ENCODE measurements around the gene CST2.

CST2 gene

GRCh38 chr20:23826541-23827021, at the start of gene CST2:
Gene CST2, minus strand, starts transcription at chr20:23826729. Its CDS starts 69 bp downstream, at chr20:23826660.
- TF ChIP-seq FOXP2 (optimal IDR thresholded peaks at IDR 0.05; ENCODE audit: control extremely low read depth, extremely low read length, insufficient read depth) = no peak
- TF ChIP-seq POLR2AphosphoS5 (IDR thresholded peaks at IDR 0.05; ENCODE audit: borderline replicate concordance, low read depth, low read length) = no peak
- no peak for TF ChIP-seq EZH2 (IDR thresholded peaks at IDR 0.05)
- H3K27ac ChIP-seq = no peak within 1 kb of the TSS
- DNase-seq (ENCODE audit: low read depth, low spot score) = no peak

GRCh38 chr20:23875606-23876237, 49.2 kb upstream of the CST2 start:
- H3K27ac ChIP-seq = no peak overlapping the region
- TF ChIP-seq FOXP2 (optimal IDR thresholded peaks at IDR 0.05; ENCODE audit: control extremely low read depth, extremely low read length, insufficient read depth) (no peak), POLR2AphosphoS5 (IDR thresholded peaks at IDR 0.05; ENCODE audit: borderline replicate concordance, low read depth, low read length) (no peak)
- H3K9me3 ChIP-seq (ENCODE audit: low read depth, low read length) = no peaks in the 10 kb centered on the region
- no peaks in the 10 kb centered on the region for H3K36me3 ChIP-seq (ENCODE audit: insufficient read depth, low read length)
- no peak overlapping the region for H3K4me3 ChIP-seq
- DNase-seq (ENCODE audit: low read depth, low spot score) = no peak
- no peak overlapping the region for H3K9ac ChIP-seq (ENCODE audit: insufficient read length)

More at GRCh38 chr20:23826541-23827021, at the start of gene CST2:
- no peaks in the 10 kb centered on the region for H3K9me3 ChIP-seq (ENCODE audit: low read depth, low read length)
- no peaks in the 10 kb centered on the region for H3K36me3 ChIP-seq (ENCODE audit: insufficient read depth, low read length)
- no peak within 1 kb of the TSS for H3K4me3 ChIP-seq
- no peak within 1 kb of the TSS for H3K9ac ChIP-seq (ENCODE audit: insufficient read length)

DNA sequence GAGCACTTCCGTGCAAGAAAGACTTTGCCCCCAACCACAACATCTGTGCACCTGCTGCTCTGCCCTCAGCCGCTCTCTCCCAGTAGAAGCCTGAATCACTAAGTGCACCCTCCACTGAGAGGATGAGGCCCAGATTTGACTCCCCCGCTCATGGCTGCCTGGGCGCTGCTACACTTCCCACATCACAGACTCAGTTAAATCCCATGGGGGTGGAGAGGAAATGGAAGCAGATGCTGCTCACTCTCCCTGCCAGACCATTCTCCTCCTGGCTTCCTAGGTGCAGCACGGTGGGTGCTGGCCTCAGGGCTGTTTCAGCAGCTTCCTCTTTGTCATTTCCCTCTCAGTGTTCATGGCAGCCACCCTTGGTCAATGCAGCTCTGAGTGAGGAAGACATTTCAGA, 48.2 kb upstream of the CST2 start:
- no peak for DNase-seq (ENCODE audit: low read depth, low spot score)
- no peaks in the 10 kb centered on the region for H3K36me3 ChIP-seq (ENCODE audit: insufficient read depth, low read length)
- H3K27ac ChIP-seq = no peak overlapping the region
- H3K9ac ChIP-seq (ENCODE audit: insufficient read length) = no peak overlapping the region
- no peak for TF ChIP-seq FOXP2 (optimal IDR thresholded peaks at IDR 0.05; ENCODE audit: control extremely low read depth, extremely low read length, insufficient read depth)
- TF ChIP-seq EZH2 (IDR thresholded peaks at IDR 0.05) = no peak
- TF ChIP-seq POLR2AphosphoS5 (IDR thresholded peaks at IDR 0.05; ENCODE audit: borderline replicate concordance, low read depth, low read length) = no peak
- no peaks in the 10 kb centered on the region for H3K9me3 ChIP-seq (ENCODE audit: low read depth, low read length)
- no peak overlapping the region for H3K4me3 ChIP-seq

DNA sequence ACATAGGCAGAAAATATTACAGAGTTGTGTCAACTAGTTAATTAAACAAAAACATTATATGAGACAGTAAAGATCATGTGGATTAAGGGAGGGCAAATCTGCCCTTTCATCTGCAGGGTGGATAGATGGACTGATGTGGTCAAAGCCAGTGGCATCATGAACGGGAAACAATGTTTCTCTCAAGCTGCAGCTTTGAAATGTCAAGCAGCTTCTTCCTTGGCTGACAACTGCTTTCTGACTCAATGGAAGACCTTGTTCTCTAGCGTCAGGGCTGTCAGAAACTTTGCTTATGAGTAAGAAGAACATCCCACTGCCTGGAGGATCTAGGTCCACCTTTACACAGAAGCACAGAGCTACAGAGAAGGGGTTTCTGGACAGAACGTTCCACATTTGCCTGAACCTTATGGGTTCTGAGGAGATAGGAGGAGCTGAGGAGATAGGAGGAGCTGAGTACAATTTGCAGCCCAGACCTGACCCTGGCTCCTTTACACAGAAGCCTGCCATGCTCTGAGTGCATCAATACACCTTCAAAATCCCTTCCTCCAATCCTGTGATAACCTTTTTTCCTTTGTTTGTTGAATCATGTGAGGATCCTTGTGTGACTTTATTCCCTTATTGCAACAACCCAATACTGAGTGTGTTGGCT, 47.0 kb upstream of the CST2 start:
- Histone ChIP-seq H3K9me3 (ENCODE audit: low read depth, low read length) (no peaks in the 10 kb centered on the region), H3K36me3 (ENCODE audit: insufficient read depth, low read length) (no peaks in the 10 kb centered on the region), H3K27ac (no peak overlapping the region), H3K4me3 (no peak overlapping the region), H3K9ac (ENCODE audit: insufficient read length) (no peak overlapping the region)
- no peak for DNase-seq (ENCODE audit: low read depth, low spot score)
- TF ChIP-seq POLR2AphosphoS5 (IDR thresholded peaks at IDR 0.05; ENCODE audit: borderline replicate concordance, low read depth, low read length) (no peak), FOXP2 (optimal IDR thresholded peaks at IDR 0.05; ENCODE audit: control extremely low read depth, extremely low read length, insufficient read depth) (no peak), EZH2 (IDR thresholded peaks at IDR 0.05) (no peak)

DNA sequence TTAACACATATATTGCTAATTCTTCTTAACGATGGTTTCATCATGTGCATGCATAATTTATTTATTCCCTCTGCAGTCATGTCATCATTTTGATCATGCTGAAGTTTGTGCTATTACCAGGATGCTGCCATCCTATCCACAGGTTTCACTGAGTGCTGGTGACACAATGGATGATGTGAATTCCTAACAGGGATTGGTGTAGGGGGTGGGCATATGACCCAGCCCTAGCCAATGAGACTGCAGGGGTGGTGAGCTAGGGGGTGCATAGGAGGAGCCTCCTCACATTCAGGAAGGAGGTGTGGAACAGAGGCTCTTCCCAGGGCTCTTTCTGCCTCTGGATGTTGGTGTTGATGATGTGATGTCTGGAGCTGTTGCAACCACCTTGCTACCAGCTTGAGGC, 45.5 kb upstream of the CST2 start:
- DNase-seq (ENCODE audit: low read depth, low spot score) = no peak
- TF ChIP-seq FOXP2 (optimal IDR thresholded peaks at IDR 0.05; ENCODE audit: control extremely low read depth, extremely low read length, insufficient read depth) (no peak), EZH2 (IDR thresholded peaks at IDR 0.05) (no peak), POLR2AphosphoS5 (IDR thresholded peaks at IDR 0.05; ENCODE audit: borderline replicate concordance, low read depth, low read length) (no peak)
- Histone ChIP-seq H3K9me3 (ENCODE audit: low read depth, low read length) (no peaks in the 10 kb centered on the region), H3K4me3 (no peak overlapping the region), H3K9ac (ENCODE audit: insufficient read length) (no peak overlapping the region), H3K27ac (no peak overlapping the region), H3K36me3 (ENCODE audit: insufficient read depth, low read length) (no peaks in the 10 kb centered on the region)

DNA sequence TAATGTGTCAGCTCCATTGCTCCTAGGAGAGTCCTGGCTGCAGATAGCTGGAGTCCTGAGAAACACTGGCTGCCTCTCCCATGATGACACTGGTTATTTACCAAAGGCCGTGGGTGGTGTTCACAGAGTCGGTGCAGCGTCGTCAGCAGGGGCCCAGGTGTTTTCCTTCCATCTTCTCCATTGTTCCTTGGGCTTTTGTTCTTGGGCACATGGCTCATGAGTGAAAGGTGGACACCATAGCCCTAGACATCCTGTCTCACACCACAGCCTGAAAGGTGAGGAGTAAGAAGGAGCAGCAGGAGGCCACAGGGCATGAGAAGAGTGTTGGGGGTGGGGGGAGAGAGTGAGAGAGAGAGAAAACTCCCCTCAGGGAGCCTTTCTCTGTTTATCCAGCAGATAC, 43.9 kb upstream of the CST2 start:
- Histone ChIP-seq H3K27ac (no peak overlapping the region), H3K9ac (ENCODE audit: insufficient read length) (no peak overlapping the region), H3K9me3 (ENCODE audit: low read depth, low read length) (no peaks in the 10 kb centered on the region), H3K36me3 (ENCODE audit: insufficient read depth, low read length) (no peaks in the 10 kb centered on the region), H3K4me3 (no peak overlapping the region)
- DNase-seq (ENCODE audit: low read depth, low spot score) = no peak
- TF ChIP-seq FOXP2 (optimal IDR thresholded peaks at IDR 0.05; ENCODE audit: control extremely low read depth, extremely low read length, insufficient read depth) (no peak), POLR2AphosphoS5 (IDR thresholded peaks at IDR 0.05; ENCODE audit: borderline replicate concordance, low read depth, low read length) (no peak), EZH2 (IDR thresholded peaks at IDR 0.05) (no peak)

DNA sequence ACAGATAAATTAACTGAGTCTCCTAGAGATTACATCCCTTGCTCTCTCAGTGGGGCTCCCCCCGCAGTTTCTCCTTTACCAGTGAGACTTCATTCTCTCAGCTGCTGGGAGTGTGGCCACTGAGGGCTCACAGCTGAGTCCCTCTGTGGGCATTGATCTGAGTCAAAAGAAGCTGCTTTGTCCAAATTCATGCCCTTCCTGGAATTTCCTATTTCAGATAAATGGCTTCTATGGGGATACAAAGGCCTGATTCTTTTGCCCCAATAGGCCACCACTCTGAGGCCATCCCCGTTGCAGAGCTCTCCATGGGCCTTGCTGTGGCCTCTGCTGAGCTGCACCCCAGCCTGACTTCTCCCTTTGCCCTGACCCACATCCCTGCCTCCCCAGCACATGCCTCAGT, 43.0 kb upstream of the CST2 start:
- no peak for DNase-seq (ENCODE audit: low read depth, low spot score)
- no peaks in the 10 kb centered on the region for H3K9me3 ChIP-seq (ENCODE audit: low read depth, low read length)
- no peak overlapping the region for H3K9ac ChIP-seq (ENCODE audit: insufficient read length)
- no peaks in the 10 kb centered on the region for H3K36me3 ChIP-seq (ENCODE audit: insufficient read depth, low read length)
- H3K4me3 ChIP-seq = no peak overlapping the region
- no peak overlapping the region for H3K27ac ChIP-seq
- TF ChIP-seq FOXP2 (optimal IDR thresholded peaks at IDR 0.05; ENCODE audit: control extremely low read depth, extremely low read length, insufficient read depth) (no peak), POLR2AphosphoS5 (IDR thresholded peaks at IDR 0.05; ENCODE audit: borderline replicate concordance, low read depth, low read length) (no peak), EZH2 (IDR thresholded peaks at IDR 0.05) (no peak)

DNA sequence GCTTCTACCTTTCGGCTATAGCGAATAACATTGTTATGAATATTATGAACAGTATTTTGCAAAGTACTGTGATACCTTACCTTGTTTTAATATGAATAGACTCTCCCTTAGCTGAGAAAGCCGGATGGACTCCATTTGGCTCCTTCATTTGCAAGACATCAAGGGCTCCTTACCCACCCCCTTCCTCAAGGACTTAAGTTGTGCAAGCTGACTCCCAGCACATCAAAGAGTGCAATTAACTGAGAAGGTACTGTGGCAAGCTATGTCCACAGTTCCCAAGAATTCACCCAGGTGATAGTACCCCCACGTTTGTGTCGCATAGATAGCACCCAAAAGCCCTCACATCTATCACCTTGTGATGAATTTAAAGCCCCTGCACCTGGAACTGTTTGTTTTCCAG, 41.8 kb upstream of the CST2 start:
- no peak overlapping the region for H3K9ac ChIP-seq (ENCODE audit: insufficient read length)
- DNase-seq (ENCODE audit: low read depth, low spot score) = no peak
- no peaks in the 10 kb centered on the region for H3K9me3 ChIP-seq (ENCODE audit: low read depth, low read length)
- no peak overlapping the region for H3K27ac ChIP-seq
- no peaks in the 10 kb centered on the region for H3K36me3 ChIP-seq (ENCODE audit: insufficient read depth, low read length)
- H3K4me3 ChIP-seq = no peak overlapping the region
- TF ChIP-seq EZH2 (IDR thresholded peaks at IDR 0.05) (no peak), POLR2AphosphoS5 (IDR thresholded peaks at IDR 0.05; ENCODE audit: borderline replicate concordance, low read depth, low read length) (no peak), FOXP2 (optimal IDR thresholded peaks at IDR 0.05; ENCODE audit: control extremely low read depth, extremely low read length, insufficient read depth) (no peak)
